CD4-positive, alpha-beta T cell treated with Interleukin-17A for 1 hour (primary cell): ENCODE data around the gene GOLPH3.

Source experiments
- DNase-seq: peaks from one replicate; pipeline ENCODE4 v3.0.0-alpha.2; 2020

The GOLPH3 gene

GRCh38 chr5:32170303-32171151 is 3.6 kb downstream of the GOLPH3 start:
- DNase-seq: no peak

GRCh38 chr5:32168460-32169033 is 5.6 kb downstream of the GOLPH3 start:
- DNase-seq: no peak

- no peak for DNase-seq
Observed at GRCh38 chr5:32165597-32165996, 8.5 kb downstream of the GOLPH3 start.

GRCh38 chr5:32163785-32164184 is 10.3 kb downstream of the GOLPH3 start:
- no peak for DNase-seq

- no peak for DNase-seq
Observed at GRCh38 chr5:32163053-32163452, 11.1 kb downstream of the GOLPH3 start.

- DNase-seq: no peak
Observed at GRCh38 chr5:32160228-32160627, 13.9 kb downstream of the GOLPH3 start.

- no peak for DNase-seq
Observed at GRCh38 chr5:32159328-32160072, 14.6 kb downstream of the GOLPH3 start.

- no peak for DNase-seq
Observed at GRCh38 chr5:32158679-32158975, 15.5 kb downstream of the GOLPH3 start.

- no peak for DNase-seq
Observed at GRCh38 chr5:32157078-32157477, 17.0 kb downstream of the GOLPH3 start.

GRCh38 chr5:32156635-32157034 is 17.5 kb downstream of the GOLPH3 start:
- DNase-seq: no peak

- DNase-seq: no peak
Observed at GRCh38 chr5:32155211-32155610, 18.9 kb downstream of the GOLPH3 start.

GRCh38 chr5:32153723-32154122 is 20.4 kb downstream of the GOLPH3 start:
- no peak for DNase-seq

GRCh38 chr5:32151198-32151597 is 22.9 kb downstream of the GOLPH3 start:
- DNase-seq: no peak

GRCh38 chr5:32150366-32150765 is 23.8 kb downstream of the GOLPH3 start:
- no peak for DNase-seq

GRCh38 chr5:32147959-32148358 is 26.2 kb downstream of the GOLPH3 start:
- DNase-seq: no peak

GRCh38 chr5:32147236-32147635 is 26.9 kb downstream of the GOLPH3 start:
- DNase-seq: no peak

GRCh38 chr5:32145378-32145777 is 28.7 kb downstream of the GOLPH3 start:
- no peak for DNase-seq

- no peak for DNase-seq
Observed at GRCh38 chr5:32144378-32145207, 29.5 kb downstream of the GOLPH3 start.

GRCh38 chr5:32143617-32144377 is 30.3 kb downstream of the GOLPH3 start:
- DNase-seq: no peak

GRCh38 chr5:32138839-32139493 is 35.2 kb downstream of the GOLPH3 start:
- DNase-seq: peak; percentile 28

- no peak for DNase-seq
Observed at GRCh38 chr5:32136342-32136741, 37.8 kb downstream of the GOLPH3 start.

- no peak for DNase-seq
Observed at GRCh38 chr5:32135086-32135485, 39.0 kb downstream of the GOLPH3 start.
